Stimulated activated CD8-positive, alpha-beta memory T cell treated with anti-CD3 and anti-CD28 coated beads, Interleukin-4, amount 100 ng/mL, for 1 hour (primary cell): ENCODE results near the gene FAM234A.
"Not testable (repeated sequence)": the region's sequence is repeated elsewhere in the genome, so short reads cannot be mapped to it uniquely, and the experiment has no call there.

ENCODE experiments used
- DNase-seq, 2 donors: peaks; one replicate each; pipeline ENCODE4 v3.0.0-alpha.2; 2020; ENCODE audit warnings: low read depth in 2 of 2, low spot score in 1 of 2

The FAM234A gene, protein sequence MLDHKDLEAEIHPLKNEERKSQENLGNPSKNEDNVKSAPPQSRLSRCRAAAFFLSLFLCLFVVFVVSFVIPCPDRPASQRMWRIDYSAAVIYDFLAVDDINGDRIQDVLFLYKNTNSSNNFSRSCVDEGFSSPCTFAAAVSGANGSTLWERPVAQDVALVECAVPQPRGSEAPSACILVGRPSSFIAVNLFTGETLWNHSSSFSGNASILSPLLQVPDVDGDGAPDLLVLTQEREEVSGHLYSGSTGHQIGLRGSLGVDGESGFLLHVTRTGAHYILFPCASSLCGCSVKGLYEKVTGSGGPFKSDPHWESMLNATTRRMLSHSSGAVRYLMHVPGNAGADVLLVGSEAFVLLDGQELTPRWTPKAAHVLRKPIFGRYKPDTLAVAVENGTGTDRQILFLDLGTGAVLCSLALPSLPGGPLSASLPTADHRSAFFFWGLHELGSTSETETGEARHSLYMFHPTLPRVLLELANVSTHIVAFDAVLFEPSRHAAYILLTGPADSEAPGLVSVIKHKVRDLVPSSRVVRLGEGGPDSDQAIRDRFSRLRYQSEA

DNA sequence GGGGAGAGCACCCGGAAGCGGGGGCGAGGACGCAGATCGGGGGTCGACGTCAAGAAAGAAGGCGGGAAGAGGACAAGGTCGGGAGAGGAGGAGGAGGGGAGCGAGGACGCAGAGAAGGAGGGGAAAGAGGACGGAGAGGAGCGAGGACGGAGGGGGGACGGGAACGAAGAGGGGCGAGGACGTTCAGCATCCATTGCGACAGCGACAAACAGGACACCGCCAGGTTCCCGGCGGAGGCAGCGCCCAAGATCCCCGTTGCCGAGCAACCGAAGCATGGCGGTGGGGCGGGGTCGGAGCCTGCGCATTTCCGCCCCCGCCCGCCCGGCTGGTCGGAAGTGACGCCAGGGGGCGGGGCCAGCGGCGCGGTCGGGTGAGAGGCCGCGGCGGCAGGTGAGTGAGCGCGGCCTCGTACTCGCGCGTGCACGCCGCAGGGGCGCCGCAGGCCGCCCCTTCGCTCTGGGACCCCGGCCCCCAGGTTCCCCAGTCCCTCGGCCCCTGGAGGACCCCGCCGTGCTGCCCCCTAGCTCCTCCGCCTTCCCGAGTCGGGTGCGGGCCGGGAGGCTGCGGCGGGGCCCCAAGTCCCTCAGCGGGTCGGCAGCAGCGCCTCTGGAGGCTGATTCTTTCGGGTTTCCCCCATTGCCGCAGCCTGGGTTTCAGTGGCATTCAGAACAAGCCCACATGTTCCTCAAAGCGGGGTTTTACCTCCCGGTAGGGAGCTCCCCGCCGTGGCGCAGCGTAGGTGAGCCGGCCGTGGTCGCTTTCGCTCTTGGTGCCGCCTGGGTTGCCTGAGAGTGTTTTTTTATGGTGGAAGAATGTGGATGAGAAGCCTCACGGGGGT lies at the start of gene FAM234A:
TSS of gene FAM234A (plus strand) at position 354 of the 838 bp plus-strand sequence. CDS start 19,593 bp downstream, outside the sequence.
- DNase-seq = peak; percentile 87 to 89

DNA sequence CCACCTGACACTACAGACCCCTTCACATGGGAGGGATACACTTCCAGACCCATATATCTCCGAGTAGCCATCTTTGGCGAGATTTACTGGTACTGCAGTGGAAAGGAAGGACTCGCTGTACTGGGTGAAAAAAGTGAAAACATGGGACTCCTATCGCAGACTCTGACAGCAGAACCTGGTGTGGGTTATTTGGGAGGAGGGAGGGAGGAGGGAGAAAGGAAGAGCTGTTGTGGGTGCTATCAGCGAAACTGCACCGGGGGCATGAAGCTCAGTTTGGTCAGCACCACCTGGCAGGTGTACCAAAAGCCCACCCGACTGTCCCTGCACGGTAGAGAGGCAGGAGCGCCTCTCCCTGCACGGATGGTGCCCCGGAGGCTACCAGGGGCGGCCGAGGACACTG lies 49.4 kb upstream of the FAM234A start:
- DNase-seq = no peak

DNA sequence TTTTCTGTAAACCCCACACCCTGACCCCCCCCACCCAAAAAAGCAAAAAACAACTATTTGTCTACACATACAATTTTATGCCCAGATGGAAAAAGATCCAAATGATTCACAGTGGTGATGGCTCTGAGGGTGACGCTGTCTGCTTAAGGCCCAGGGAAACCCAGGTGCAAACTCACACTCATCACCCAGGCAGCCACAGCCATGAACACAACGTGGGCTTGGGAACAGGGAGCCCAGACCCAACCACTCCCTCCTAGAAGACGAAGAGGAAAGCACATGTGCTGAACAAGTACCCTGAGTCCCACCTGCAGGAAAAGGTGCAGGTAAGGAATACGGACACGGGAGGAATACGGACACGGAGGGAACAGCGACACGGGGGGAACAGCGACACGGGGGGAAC lies 48.9 kb upstream of the FAM234A start:
- DNase-seq = no peak

DNA sequence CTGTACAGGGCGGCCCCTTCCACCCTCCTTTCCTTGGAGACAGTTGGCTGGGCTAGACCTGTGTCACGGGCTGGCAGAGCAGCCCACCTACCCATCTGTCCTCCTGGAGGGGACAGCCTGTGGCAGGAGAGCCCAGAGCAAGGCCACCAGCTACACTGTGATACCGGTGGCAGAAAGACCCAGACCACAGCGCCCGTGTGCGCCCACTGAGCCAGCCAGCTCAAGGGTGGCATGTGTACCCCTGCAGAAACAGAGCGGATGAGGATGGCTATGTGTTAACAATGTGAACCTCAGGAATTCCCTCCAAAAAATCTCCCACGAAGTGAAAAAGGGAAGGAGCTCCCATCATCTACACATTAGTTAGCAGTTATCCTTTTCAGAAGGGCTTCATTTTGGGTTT lies 47.3 kb upstream of the FAM234A start:
- no peak for DNase-seq

DNA sequence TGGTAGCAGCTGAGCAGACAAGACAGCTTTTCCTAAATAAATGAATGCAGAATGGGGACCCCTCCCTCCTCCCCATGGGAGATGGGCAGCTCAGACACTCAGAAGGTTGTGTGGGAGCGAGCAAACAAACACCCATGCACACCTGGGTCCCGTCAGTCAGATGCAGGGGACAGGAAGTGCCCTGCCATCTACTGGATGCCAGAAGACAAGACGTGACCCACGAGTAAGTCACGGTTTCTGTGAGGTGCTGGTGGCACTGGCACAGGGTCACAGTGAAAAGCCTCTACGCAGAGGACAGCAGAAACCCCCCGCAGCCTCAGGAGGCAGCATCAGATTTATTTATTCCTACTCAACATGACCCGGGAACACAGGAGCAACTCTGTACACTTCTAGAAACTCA lies 45.9 kb upstream of the FAM234A start:
- DNase-seq = no peak

DNA sequence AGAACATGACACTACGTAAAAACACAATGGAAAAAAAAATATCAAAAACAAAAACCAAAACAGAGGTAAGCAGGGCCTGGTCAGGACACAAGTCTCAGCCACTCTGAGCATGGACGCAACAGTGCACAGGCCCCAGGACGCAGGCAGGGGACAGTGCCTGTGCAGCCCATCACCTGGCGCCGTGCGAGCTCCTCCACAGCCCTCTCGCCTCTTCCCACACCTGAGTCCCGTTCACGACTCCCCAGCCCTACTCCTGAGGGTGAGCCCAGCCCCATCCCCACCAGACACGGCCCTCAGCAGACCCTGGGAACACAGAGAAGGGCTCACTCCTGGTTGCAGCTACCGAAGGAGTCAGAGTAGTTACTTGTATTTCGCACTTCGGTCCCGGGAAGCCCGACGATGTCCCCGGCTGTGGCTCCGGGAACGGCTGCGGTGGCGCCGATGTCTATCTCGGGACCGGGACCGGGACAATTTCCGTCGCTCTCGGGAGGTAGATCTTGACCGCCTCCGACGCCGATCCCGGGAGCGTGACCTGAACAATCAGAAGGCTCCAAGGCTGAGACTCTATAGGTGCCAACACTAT lies 44.9 kb upstream of the FAM234A start:
- no peak for DNase-seq

DNA sequence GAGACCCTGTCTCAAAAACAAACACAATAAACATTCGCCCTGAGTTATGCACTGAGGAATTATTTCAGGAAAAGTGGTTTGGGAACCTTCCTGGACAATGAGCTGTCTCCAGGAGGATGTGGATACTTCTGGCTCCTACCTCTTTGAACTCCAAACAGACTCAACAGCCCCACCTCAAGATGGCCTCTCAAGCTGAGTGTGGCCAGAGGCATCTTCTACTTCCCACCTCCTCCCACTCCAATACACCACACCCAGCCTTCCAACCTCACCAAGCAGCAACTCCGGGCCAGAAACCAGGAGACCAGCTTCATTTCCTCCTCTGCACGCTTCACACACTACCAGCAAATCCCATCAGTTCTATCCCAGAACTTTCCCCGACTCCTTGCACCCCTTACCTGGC lies 42.8 kb upstream of the FAM234A start:
- DNase-seq = no peak

DNA sequence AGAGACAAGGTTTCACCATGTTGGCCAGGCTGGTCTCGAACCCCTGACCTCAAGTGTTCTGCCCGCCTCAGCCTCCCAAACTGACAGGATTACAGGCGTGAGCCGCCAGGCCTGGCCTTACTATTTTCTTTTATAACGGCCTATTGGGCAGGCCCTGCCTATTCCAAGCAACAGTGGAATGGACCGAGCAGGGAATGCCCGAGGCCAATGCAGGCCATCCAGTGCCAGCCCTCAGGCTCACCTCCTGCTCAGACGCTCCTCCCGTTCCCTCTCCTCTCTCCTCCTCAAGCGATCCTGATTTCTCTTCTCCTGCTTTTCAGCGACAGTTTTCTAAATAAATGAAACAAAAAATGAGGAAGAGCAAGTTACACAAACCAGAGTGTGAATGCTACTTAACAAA lies 41.9 kb upstream of the FAM234A start:
- no peak for DNase-seq

DNA sequence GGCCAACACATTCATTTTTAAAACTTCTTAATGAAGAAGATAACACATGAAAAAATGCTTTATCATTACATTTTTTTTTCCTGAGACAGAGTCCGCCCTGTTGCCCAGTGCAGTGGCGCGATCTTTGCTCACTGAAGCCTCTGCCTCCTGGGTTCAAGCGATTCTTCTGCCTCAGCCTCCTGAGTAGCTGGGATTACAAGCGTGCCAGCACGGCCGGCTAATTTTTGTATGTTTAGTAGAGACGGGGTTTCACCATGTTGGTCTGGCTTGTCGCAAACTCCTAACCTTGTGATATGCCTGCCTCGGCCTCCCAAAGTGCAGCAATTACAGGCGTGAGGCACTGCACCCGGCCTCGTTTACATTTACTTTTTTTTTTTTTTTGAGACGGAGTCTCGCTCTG lies 41.2 kb upstream of the FAM234A start:
- DNase-seq = no peak

DNA sequence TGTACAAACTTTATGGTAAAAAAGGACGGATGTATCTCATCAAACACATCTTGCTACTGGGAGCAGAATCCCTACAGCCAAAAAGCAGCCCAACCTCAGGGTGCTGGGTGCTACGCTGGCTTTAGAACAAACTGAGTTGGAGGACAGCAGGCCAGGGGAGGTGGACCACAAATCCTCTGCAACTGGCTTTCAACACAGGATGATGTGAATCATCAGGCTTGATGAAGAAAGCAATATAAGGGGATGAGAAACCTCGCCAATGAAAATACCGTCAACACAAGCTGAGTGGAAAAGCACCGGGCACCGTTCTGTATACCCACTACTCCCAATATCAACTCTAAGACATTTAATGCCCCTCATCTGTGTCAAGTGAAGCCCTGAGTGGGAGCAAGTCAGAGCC lies 40.1 kb upstream of the FAM234A start:
- no peak for DNase-seq

DNA sequence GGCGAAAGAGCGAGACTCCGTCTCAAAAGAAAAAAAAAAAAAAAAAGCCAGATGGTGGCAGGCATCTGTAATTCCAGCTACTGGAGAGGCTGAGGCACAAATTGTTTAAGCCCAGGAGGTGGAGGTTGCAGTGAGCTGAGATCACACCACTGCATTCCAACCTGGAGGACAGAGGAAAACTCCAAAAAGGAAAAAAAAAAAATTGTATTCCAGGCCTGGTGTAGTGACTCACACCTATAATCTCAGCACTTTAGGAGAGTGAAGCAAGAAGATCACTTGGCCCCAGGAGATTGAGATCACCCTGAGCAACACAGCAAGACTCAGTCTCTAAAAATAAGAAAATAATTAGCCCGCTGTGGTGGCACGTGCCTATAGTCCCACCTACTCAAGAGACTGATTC lies 34.2 kb upstream of the FAM234A start:
- DNase-seq = no peak

DNA sequence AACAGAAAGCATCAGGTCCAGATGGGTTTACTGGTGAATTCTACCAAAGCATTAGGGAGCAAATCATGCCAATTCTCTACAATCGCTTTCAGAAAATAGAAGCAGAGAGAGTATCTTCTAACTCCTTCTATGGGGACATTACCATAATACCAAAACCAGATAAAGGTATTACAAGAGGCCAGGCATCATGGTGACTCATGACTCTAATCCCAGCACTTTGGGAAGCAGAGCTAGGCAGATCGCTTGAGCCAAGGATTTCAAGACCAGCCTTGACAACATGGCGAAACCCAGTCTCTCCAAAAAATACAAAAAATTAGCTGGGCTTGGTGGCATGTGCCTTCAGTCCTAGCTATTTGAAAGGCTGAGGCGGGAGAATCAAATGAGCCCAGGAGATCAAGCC lies 31.4 kb upstream of the FAM234A start:
- DNase-seq = no peak

DNA sequence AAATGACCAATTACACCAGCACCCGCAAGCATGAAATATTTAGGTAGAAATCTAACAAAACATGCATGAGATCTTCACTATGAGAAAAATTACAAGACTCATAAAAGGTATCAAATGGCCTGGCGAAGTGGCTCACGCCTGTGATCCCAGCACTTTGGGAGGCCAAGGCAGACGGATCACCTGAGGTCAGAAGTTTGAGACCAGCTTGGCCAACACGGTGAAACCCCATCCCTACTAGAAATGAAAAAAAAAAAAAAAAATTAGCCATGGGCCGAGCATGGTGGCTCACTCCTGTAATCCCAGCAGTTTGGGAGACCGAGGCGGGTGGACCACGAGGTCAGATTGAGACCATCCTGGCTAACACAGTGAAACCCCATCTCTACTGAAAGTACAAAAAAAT lies 30.6 kb upstream of the FAM234A start:
- DNase-seq = not testable (repeated sequence)

DNA sequence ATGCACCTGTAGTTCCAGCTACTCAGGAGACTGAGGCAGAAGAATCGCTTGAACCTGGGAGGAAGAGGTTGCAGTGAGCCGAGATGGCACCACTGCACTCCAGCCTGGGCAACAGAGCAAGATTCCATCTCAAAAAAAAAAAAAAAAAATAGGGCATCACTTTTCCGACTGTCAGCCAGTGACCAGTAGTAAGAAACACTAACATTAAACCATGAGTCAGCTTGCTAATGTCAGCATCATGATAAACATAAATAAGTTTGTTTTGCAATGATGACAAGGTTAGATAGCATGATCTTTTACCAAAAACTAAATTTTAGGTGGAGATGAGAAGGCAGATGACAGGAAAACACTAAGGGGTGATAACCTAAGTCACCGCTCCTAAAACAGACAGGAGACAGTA lies 25.3 kb upstream of the FAM234A start:
- not testable (repeated sequence) for DNase-seq

DNA sequence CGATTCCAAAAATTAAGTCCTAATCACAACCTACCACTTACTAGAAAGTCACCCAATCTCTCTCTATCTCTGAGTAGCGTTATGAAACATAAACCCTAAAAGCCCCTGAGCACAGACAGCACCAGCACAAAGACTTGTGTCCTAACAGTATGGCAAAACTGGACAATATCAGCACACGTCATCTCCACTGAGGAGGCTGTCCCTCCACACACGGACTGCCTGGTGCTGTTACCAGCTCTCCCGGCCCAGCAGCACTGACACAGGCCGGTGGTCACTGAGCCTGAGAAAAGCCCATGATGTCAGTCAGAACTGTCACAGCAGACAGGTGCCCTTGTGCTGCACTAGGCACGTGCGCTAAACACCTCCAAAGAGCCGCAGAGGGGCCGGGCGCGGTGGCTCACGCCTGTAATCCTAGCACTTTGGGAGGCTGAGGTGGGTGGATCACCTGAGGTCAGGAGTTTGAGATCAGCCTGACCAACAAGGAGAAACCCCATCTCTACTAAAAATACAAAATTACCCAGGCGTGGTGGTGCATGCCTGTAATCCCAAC lies 22.9 kb upstream of the FAM234A start:
- DNase-seq = not testable (repeated sequence)

DNA sequence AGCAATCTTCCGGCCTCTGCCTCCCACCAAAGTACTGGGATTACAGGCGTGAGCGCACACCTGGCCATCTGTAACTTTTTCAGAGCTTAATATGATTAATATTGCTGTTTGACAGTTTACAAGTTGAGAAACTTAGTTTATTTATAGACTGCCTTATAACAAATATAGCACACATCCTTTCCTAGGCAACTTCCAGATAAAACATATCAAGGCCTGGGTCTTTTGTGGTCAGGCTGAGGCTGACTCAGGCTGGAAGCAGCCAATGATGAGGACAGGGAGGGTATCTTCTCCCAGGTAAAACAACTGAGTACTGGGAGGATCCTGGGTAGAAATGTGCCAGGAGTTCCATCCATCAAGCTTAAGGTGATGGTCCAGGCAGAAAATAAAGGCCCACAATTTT lies 21.6 kb upstream of the FAM234A start:
- no peak for DNase-seq

DNA sequence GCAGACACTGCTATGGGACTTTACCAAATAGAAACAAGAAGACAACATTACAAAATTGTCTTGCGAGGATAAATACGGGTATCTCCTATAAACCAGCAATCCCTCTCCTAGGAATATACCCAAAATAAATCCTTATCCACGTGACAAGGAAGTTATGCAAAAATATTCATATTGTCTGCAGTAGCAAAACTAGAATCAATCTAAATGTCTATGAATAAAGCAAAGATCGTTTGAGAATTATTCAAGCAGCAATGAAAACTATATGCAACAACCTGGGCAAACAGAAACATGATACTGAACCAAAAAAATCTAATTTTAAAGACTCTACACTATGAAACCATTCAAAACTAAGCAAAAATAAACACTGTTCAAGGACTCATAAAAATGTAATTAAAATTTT lies 14.6 kb upstream of the FAM234A start:
- DNase-seq = no peak

DNA sequence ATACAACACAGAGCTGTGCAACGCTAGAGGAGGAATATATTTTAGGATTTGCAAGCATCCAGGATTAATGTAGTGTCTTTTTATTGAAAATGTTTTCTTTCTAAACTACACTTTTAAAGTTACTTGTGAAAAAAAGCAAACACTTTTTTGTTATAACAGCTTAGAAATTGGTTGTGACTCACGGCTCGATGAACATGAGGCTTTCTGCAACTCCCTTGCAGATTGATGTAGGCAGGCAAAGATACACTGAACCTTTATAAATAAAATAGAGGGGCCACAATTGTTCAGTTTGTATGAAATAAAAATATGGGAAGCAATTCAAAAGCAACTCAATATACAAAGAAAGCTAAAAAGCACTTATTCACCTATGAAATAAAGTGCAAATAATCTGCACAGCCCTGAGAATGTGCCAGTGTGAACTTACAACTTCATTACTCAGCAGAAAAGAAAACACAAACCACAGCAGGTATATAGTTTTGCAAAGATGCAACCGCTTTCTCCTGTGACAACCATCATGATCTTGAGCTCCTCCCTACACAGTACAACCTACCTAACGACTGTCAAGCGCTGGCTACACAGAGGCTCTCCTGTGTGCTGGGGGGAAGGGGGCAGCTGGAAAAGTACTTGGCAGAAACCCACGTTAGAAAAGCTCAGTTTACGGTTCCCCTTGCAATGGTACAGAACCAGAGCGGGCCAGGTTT lies 6.3 kb upstream of the FAM234A start:
- DNase-seq = no peak

DNA sequence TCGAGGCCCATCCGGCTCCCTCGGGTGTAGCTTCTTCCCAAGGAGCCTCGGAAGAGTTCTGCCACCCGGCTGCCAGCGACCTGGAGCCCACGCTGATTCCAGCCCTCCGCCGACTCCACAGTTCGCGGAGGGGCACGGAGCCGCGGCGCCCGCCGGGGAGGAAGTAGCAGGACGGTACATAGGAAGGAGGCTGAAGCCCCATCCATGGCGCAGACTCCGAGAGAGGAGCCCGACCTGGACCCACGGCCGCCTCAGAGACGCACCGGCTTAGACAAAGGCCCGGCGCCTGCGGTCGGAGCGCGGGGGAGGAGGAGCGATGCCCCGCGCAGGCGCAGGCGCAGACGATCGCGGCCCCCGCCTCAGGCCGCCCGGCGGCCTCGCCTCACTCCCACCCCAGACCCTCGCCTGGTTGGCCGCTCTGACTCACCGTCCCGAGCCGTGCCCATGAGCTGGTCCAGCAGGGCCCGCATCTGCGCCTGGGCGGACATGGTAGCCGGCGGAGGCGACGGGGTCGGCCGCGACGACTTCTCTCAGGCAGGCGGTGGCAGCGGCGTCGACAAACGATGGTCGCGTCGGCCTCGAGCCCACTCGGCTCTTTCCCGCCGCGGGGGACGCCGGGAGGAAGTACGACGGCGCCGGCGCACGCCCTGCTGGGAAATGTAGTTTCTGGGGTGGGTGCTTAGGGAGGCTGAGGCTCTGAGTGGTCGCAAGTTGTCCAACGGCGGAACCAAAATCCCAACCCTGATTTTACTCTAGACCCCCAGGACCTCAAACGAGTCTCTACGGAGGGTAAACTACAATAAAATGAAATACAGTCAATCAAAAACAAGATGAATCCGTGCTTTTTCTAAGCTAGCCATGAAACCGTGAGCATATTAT lies 5.5 kb upstream of the FAM234A start, which contains the start of gene LUC7L:
TSS of gene LUC7L (minus strand) at position 598 of the 879 bp plus-strand sequence. CDS start at position 488, 110 bp downstream.
- peak; percentile 64 to 74 for DNase-seq
